ENCODE data around the gene ZFPL1.
A peak's percentile ranks its signal among the peaks of the same experiment; 100 is the strongest.

The ZFPL1 gene

DNA sequence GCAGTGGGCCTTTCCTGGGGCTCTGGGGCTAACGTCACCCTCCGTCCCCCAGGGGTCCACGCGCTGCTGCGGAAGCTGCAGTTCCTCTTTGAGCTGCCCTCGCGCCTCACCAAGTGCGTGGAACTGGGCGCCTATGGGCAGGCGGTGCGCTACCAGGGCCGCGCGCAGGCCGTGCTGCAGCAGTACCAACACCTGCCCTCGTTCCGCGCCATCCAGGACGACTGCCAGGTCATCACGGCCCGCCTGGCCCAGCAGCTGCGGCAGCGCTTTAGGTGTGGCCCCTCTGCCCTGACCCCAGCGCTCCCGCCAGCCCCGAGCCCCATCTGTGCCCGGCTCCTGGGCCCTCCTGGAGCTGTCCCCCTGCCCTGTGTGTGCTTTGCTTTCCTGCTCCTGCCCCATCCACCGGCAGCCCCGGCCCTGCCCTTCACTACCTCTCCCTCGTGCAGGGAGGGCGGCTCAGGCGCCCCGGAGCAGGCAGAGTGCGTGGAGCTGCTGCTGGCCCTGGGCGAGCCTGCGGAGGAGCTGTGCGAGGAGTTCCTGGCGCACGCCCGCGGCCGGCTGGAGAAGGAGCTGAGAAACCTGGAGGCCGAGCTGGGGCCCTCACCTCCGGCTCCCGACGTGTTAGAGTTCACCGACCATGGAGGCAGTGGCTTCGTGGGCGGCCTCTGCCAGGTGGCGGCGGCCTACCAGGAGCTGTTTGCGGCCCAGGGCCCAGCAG, 23.9 kb downstream of the ZFPL1 start:
- TF ChIP-seq FOXP2 (optimal IDR thresholded peaks at IDR 0.05; ENCODE audit: borderline replicate concordance, extremely low read depth, extremely low read length, insufficient read depth) (no peak), SIN3A (IDR thresholded peaks at IDR 0.05; ENCODE audit: borderline replicate concordance, insufficient read depth, low read length) (no peak), TAF1 (IDR thresholded peaks at IDR 0.05; ENCODE audit: borderline replicate concordance, insufficient read depth, low read length) (no peak), POLR2AphosphoS5 (IDR thresholded peaks at IDR 0.05; ENCODE audit: low read depth, low read length) (no peak)
- TF ChIP-seq, protein P1, sequence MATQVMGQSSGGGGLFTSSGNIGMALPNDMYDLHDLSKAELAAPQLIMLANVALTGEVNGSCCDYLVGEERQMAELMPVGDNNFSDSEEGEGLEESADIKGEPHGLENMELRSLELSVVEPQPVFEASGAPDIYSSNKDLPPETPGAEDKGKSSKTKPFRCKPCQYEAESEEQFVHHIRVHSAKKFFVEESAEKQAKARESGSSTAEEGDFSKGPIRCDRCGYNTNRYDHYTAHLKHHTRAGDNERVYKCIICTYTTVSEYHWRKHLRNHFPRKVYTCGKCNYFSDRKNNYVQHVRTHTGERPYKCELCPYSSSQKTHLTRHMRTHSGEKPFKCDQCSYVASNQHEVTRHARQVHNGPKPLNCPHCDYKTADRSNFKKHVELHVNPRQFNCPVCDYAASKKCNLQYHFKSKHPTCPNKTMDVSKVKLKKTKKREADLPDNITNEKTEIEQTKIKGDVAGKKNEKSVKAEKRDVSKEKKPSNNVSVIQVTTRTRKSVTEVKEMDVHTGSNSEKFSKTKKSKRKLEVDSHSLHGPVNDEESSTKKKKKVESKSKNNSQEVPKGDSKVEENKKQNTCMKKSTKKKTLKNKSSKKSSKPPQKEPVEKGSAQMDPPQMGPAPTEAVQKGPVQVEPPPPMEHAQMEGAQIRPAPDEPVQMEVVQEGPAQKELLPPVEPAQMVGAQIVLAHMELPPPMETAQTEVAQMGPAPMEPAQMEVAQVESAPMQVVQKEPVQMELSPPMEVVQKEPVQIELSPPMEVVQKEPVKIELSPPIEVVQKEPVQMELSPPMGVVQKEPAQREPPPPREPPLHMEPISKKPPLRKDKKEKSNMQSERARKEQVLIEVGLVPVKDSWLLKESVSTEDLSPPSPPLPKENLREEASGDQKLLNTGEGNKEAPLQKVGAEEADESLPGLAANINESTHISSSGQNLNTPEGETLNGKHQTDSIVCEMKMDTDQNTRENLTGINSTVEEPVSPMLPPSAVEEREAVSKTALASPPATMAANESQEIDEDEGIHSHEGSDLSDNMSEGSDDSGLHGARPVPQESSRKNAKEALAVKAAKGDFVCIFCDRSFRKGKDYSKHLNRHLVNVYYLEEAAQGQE (IDR thresholded peaks at IDR 0.05; ENCODE audit: insufficient read depth in 1 of 2, low read depth in 2 of 2, low read length in 2 of 2) = no peak

DNA sequence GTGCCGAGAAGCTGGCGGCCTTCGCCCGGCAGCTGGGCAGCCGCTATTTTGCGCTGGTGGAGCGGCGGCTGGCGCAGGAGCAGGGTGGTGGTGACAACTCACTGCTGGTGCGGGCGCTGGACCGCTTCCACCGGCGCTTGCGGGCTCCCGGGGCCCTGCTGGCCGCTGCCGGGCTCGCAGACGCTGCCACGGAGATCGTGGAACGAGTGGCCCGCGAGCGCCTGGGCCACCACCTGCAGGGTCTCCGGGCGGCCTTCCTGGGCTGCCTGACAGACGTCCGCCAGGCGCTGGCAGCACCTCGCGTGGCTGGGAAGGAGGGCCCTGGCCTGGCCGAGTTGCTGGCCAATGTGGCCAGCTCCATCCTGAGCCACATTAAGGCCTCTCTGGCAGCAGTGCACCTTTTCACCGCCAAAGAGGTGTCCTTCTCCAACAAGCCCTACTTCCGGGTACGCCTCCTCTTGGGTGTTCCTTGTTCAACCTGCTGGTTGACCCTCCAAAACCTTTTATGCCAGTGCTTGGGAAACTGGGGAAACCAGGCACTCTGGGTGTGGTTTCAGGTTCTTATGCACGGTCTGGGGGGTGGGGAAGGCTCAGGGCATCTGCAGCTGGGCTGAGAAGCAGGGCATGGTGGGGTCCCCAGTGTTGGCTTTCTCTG, 24.6 kb downstream of the ZFPL1 start:
- TF ChIP-seq TAF1 (IDR thresholded peaks at IDR 0.05; ENCODE audit: borderline replicate concordance, insufficient read depth, low read length) (no peak), POLR2AphosphoS5 (IDR thresholded peaks at IDR 0.05; ENCODE audit: low read depth, low read length) (no peak), FOXP2 (optimal IDR thresholded peaks at IDR 0.05; ENCODE audit: borderline replicate concordance, extremely low read depth, extremely low read length, insufficient read depth) (no peak), SIN3A (IDR thresholded peaks at IDR 0.05; ENCODE audit: borderline replicate concordance, insufficient read depth, low read length) (no peak)
- TF ChIP-seq, protein P1 (IDR thresholded peaks at IDR 0.05; ENCODE audit: insufficient read depth in 1 of 2, low read depth in 2 of 2, low read length in 2 of 2) = no peak

DNA sequence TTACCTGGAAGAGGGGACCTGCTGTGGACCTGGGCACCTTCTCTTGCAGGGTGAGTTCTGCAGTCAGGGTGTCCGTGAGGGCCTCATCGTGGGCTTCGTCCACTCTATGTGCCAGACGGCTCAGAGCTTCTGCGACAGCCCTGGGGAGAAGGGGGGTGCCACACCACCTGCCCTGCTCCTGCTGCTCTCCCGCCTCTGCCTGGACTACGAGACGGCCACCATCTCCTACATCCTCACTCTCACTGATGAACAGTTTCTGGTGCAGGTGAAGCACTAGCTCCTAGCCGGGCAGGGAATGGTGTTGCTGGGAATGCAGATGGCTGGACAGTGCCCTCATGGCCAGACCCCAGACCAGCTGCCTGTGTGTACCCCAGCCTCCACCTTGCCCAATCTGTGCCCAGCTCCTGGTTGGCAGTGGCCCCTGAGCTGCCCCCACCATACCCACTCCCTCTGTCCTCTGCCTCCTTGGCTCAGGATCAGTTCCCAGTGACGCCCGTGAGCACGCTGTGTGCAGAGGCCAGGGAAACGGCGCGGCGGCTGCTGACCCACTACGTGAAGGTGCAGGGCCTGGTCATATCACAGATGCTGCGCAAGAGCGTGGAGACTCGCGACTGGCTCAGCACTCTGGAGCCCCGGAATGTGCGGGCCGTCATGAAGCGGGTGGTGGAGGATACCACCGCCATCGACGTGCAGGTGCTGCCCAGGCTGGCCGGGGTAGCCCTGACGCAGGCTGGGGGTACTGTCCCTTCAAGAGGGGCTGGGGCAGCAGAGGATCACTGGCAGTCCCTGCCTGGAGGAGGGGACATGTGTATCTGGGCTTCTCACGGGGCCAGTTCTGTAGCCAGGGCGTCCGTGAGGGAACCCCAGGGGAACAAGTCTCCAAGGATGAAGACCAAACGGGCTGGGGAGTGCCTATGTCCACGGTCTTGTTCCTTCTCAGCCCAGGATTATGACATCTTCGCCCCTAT, 25.5 kb downstream of the ZFPL1 start:
- TF ChIP-seq SIN3A (IDR thresholded peaks at IDR 0.05; ENCODE audit: borderline replicate concordance, insufficient read depth, low read length) (no peak), POLR2AphosphoS5 (IDR thresholded peaks at IDR 0.05; ENCODE audit: low read depth, low read length) (no peak), TAF1 (IDR thresholded peaks at IDR 0.05; ENCODE audit: borderline replicate concordance, insufficient read depth, low read length) (no peak)
- TF ChIP-seq, protein P1 (IDR thresholded peaks at IDR 0.05; ENCODE audit: insufficient read depth in 1 of 2, low read depth in 2 of 2, low read length in 2 of 2) = no peak

DNA sequence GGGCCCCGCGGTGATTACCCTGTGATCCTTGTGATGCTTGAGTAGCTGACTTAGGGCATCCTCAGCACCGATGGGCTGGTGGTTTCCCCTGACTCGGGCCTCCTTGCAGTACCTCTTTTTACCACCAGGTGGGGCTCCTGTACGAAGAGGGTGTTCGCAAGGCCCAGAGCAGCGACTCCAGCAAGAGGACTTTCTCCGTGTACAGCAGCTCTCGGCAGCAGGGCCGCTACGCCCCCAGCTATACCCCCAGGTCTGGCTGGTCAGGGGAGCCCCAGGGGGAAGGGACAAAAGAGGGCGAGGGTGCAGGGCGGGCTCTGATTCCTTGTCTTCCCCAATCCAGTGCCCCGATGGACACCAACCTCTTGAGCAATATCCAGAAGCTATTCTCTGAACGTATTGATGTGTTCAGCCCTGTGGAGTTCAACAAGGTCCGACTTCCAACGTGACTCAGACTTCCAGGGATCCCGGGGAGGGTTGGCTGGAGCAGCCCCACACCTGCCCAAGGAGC, 26.4 kb downstream of the ZFPL1 start:
- TF ChIP-seq SIN3A (IDR thresholded peaks at IDR 0.05; ENCODE audit: borderline replicate concordance, insufficient read depth, low read length) (no peak), POLR2AphosphoS5 (IDR thresholded peaks at IDR 0.05; ENCODE audit: low read depth, low read length) (0 out of 2 replicates have a peak, but pooled peaks have one; percentile 26), FOXP2 (optimal IDR thresholded peaks at IDR 0.05; ENCODE audit: borderline replicate concordance, extremely low read depth, extremely low read length, insufficient read depth) (no peak), TAF1 (IDR thresholded peaks at IDR 0.05; ENCODE audit: borderline replicate concordance, insufficient read depth, low read length) (no peak)
- TF ChIP-seq, protein P1 (IDR thresholded peaks at IDR 0.05; ENCODE audit: insufficient read depth in 1 of 2, low read depth in 2 of 2, low read length in 2 of 2) = no peak

Measured in PFSK-1 (cell line).